ENCODE data around the gene MRC1. TPM values are rescaled to one million over a fixed set of nuclear protein-coding genes. Genes with fewer than 3 reads are reported as not detected.

Gene MRC1
- total RNA-seq: not detected in 2 replicates

DNA sequence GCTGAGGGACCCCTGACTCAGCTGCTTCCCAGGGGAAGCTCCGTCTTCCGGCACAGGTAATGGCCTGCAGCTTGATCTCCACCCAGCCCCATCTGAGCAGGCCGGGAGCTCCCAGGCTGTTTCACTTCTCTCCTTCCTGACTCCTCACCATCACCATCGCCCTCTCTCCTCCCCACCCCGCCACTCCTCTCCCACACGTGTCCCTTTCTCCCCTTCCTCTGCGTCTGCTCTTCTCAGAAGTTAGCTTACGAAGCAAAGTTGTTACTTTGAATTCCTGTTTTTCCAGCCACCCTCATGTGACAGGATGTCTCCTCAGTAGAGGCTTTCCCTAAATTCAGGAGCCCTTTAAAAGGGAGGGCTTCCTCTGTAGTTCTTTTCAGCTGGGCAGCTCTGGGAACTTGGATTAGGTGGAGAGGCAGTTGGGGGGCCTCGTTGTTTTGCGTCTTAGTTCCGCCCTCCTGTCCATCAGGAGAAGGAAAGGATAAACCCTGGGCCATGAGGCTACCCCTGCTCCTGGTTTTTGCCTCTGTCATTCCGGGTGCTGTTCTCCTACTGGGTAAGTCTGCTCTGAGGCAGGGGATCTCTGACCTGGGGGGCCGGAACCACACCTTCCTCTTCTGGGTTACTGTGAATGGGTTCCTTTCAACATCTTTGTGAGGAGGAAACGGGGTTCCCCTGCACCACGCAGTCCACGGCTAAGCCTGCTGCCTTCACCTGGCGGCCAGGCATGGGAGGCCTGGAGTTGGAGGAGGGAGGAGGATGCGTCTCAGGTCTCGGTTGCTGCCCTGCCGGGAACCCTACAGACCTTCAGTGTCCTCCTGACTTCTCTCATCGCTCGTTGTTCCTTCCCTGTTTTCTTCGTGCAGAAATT is at the start of gene MRC1:
TSS of gene MRC1 (plus strand) at position 378 of the 871 bp plus-strand sequence. CDS start at position 496, 118 bp downstream.

DNA sequence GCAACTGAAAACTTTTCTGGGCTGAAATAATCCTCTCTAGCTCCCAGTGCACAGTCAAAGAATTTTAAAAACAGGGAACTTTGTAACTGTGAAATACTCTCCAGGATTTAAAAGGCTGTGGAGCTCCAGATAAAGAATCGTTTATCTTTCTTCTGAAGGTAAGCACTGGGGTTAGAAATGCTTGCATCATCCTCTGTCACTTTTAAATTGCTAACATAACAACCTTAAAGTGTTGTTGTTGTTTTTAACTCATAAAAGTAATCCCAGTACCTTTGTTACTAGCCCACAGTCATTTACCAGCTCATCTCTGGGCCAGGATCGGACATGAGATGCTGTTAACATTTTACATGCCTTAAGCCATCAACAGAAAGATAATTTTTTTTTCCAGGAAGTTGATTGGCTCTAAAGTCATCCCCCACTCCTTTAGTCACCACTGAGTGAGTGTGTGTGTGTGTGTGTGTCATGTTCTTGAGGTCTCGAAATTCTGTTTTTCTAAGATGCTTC is 142.8 kb downstream of the MRC1 start, which contains the start of gene SLC39A12:
TSS of gene SLC39A12 (plus strand) at position 51 of the 504 bp plus-strand sequence. CDS start 1,359 bp downstream, outside the sequence.

Other genes with a start within 250 kb of the MRC1 start
- 5.8 and 20.6 TPM in 2 replicates for gene HACD1, start 192.0 kb upstream of the MRC1 start, total RNA-seq
- 13.1 and 19.4 TPM in 2 replicates for gene STAM, start 165.2 kb upstream of the MRC1 start, total RNA-seq
- under 0.01 TPM in 1 of 2 replicates, not detected in the other for gene TMEM236, start 57.1 kb upstream of the MRC1 start, total RNA-seq
- 0.09 TPM in 1 of 2 replicates, not detected in the other for gene SLC39A12, start 142.6 kb downstream of the MRC1 start, total RNA-seq

Measured in bronchial smooth muscle cell (primary cell).